Gastroesophageal sphincter (tissue), 4 donors: ENCODE measurements around the gene SDS. TPM values are rescaled to one million over a fixed set of nuclear protein-coding genes. Genes with fewer than 3 reads are reported as not detected.
A peak's percentile ranks its signal among the peaks of the same experiment; 100 is the strongest.

Source experiments
- ATAC-seq: fragments of 150-250 bp; one replicate; pipeline ENCODE4 v1.9.1; 2016; ENCODE audit warnings: mild to moderate bottlenecking, moderate library complexity
- H3K27ac ChIP-seq, 4 donors: fragments of 200-600 bp; sonication (generic) in 3 of 4; 1 replicate in 3 of 4; 2 replicates in 1 of 4; pipeline ENCODE4 v1.5.1; 2016 to 2019
- H3K27me3 ChIP-seq: fragments of 200-600 bp; sonication (generic); one replicate; pipeline ENCODE4 v1.5.1; 2019
- H3K36me3 ChIP-seq, 2 donors: fragments of 200-600 bp; sonication (generic); one replicate each; pipeline ENCODE4 v1.5.1; 2019; ENCODE audit warnings: control low read depth in 1 of 2
- H3K4me1 ChIP-seq, 3 donors: fragments of 200-600 bp; sonication (generic); 1 replicate in 2 of 3; 2 replicates in 1 of 3; pipeline ENCODE4 v1.5.1; 2016 to 2019; ENCODE audit warnings: control low read depth in 2 of 3
- H3K4me3 ChIP-seq, 2 donors: fragments of 200-600 bp; sonication (generic); one replicate each; pipeline ENCODE4 v1.5.1; 2019; ENCODE audit warnings: mild to moderate bottlenecking in 1 of 2, moderate library complexity in 1 of 2
- H3K9me3 ChIP-seq, 3 donors: fragments of 200-600 bp; sonication (generic); one replicate each; pipeline ENCODE4 v1.5.1; 2017 to 2019; ENCODE audit warnings: control low read depth in 2 of 3
- EP300 ChIP-seq: sonication (generic); formaldehyde crosslinking; IDR thresholded peaks from one replicate; pipeline ENCODE4 v1.6.1; 2017; ENCODE audit warnings: antibody characterized with exemption, mild to moderate bottlenecking
- POLR2A ChIP-seq, 2 donors: fragments of 450-650 bp; IDR thresholded peaks; one replicate each; pipeline ENCODE4 v1.6.1; 2017; ENCODE audit warnings: antibody characterized with exemption in 2 of 2, mild to moderate bottlenecking in 2 of 2, moderate library complexity in 1 of 2
- POLR2AphosphoS5 ChIP-seq: sonication (generic); formaldehyde crosslinking; IDR thresholded peaks from one replicate; pipeline ENCODE4 v1.6.1; 2017; ENCODE audit warnings: antibody characterized with exemption
- WGBS, 2 donors: methylation state at CpG; one replicate each; pipeline ENCODE4 v1.1.5; 2018; ENCODE audit warnings: low coverage in 1 of 2; 5-methylcytosine and 5-hydroxymethylcytosine counted together
- total RNA-seq, 4 donors: library from RNA; depleted of rRNA; stranded (reverse); fragments of >200 nt; gene quantifications; one replicate each; pipeline ENCODE4 v1.1.0, GENCODE V29; 2016
- TF ChIP-seq, protein P1 (sequence below), 4 experiments: fragments of 200-600 bp in 2 of 4; fragments of 450-650 bp in 2 of 4; sonication (generic) in 1 of 4; IDR thresholded peaks; one replicate each; pipeline ENCODE4 v1.5.1; 2017 to 2019; ENCODE audit warnings: antibody characterized with exemption in 4 of 4, mild to moderate bottlenecking in 2 of 4, moderate library complexity in 2 of 4

Gene SDS
- total RNA-seq, 4 donors from 2014 or later, result 0.39 to 5.5 TPM; not detected in 2

DNA sequence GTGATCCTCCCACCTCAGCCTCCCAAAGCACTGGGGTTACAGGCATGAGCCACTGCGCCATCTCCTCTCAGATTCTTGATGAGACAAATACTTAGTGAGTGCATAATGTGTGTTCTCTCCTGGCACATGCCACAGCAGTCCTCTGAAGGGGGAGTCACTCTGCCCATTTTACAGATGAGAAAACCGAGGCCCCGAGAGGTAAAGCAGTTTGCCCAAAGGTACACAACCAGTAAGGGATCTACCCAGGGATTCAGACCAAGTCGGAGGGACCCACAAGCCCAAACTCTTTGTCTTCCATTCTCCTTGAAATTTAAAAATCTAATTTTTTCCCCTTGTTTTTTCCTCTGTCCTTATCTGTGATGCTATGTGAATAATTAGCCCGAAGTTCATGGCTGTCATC, 39.0 kb downstream of the SDS start:
- Histone ChIP-seq H3K4me3 (no peak overlapping the region), H3K27me3 (no peaks in the 10 kb centered on the region), H3K4me1 (peaks cover 0 to 30% (median 2%) of the 10 kb centered on the region in 3 donors), H3K27ac (no peak overlapping the region), H3K36me3 (peaks cover 0 to 30% of the 10 kb centered on the region in 2 donors), H3K9me3 (no peaks in the 10 kb centered on the region)
- no peak for ATAC-seq
- no peak for TF ChIP-seq POLR2A (IDR thresholded peaks at IDR 0.05)
- TF ChIP-seq POLR2AphosphoS5, result no peak
- TF ChIP-seq, protein P1, sequence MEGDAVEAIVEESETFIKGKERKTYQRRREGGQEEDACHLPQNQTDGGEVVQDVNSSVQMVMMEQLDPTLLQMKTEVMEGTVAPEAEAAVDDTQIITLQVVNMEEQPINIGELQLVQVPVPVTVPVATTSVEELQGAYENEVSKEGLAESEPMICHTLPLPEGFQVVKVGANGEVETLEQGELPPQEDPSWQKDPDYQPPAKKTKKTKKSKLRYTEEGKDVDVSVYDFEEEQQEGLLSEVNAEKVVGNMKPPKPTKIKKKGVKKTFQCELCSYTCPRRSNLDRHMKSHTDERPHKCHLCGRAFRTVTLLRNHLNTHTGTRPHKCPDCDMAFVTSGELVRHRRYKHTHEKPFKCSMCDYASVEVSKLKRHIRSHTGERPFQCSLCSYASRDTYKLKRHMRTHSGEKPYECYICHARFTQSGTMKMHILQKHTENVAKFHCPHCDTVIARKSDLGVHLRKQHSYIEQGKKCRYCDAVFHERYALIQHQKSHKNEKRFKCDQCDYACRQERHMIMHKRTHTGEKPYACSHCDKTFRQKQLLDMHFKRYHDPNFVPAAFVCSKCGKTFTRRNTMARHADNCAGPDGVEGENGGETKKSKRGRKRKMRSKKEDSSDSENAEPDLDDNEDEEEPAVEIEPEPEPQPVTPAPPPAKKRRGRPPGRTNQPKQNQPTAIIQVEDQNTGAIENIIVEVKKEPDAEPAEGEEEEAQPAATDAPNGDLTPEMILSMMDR (IDR thresholded peaks at IDR 0.05), result no peak
- no peak for TF ChIP-seq EP300
- WGBS, 2 donors, result 91 to 95% methylated on average over 3 to 5 of the region's 5 CpGs

DNA sequence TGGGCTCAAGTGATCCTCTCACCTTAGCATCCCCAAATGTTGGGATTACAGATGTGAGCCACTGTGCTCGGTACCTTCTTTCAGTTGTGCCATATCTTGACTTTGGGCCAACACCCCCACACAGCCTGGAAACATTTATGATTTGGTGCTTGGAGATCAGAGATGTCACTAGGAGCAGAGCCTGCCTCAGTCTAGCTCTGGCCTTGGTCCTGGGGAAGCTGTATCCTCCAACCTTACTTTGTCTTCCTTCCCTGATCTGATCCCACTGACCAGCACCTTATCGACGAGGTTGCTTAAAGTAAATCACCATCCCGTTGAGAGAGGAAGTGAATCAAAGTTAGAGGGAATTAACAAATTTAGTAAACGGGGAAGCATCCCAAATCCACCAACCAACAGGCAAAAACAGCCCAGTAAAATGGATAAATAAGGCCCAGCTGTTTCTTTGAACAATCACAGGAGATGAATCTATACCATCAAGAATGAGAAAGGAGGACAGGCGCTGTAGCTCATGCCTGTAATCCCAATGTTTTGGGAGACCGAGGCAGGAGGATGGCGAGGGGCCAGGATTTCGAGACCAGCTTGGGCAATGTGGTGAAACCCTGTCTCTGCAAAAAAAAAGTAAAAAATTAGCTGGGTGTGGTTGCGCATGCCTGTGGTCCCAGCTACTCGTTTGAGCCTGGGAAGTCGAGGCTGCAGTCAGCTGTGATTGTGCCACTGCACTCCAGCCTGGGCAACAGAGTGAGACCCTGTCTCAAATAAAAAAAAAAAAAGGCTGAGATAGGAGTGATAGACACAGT, 41.9 kb downstream of the SDS start:
- Histone ChIP-seq H3K4me1 (peaks cover 0 to 44% (median 2%) of the 10 kb centered on the region in 3 donors), H3K27me3 (no peaks in the 10 kb centered on the region), H3K9me3 (no peaks in the 10 kb centered on the region), H3K27ac (peak overlapping the region in 1 of 4 donors; percentile 19), H3K4me3 (no peak overlapping the region), H3K36me3 (peaks cover 0 to 19% of the 10 kb centered on the region in 2 donors)
- ATAC-seq, result no peak
- TF ChIP-seq POLR2AphosphoS5 (no peak), POLR2A (IDR thresholded peaks at IDR 0.05) (no peak), EP300 (no peak)
- TF ChIP-seq, protein P1 (IDR thresholded peaks at IDR 0.05), result no peak
- WGBS, 2 donors, result 60 to 65% methylated on average over 4 to 10 of the region's 12 CpGs

DNA sequence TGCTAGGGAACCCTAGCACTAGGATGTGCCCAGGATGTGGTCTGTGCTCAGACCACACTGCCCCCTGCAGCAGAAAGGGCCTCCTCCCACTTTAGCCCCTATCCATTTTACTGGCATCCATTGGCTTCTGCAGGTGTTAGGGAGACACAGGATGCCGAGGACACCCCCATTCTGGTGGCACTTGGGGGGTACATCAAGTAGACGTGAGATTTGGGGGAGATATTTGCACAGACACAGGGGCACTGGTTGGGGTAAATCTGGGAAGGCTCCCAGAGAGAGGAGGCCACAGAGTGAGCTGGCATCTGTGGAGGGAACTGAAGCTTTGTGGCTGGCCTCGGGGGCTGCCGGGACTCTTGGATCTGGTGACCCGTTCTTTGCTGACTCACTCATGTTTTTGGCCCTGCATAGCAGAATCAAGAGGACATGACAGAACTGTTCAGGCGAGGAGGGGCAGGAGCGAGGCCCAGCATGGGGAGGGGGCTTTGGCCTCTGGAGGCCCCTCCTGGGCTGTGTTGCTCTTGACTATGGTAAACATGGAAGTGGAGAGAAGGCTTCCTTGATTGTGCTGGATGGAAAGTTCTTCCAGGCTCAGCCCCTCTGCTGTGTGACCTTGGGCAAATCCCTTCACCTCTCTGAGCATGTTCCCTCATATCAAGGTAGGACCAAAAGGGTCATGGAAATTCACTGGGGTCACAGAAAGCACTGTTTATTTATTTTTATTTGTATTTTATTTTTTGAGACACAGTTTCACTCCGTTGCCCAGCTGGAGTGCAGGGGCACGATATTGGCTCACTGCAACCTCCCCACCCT, 43.5 kb downstream of the SDS start:
- Histone ChIP-seq H3K27ac (peak overlapping the region in 3 of 4 donors; percentile 90 to 92 (median 91)), H3K27me3 (no peaks in the 10 kb centered on the region), H3K9me3 (no peaks in the 10 kb centered on the region), H3K4me1 (peaks cover 0 to 39% (median 2%) of the 10 kb centered on the region in 3 donors), H3K36me3 (peaks cover 0 to 13% of the 10 kb centered on the region in 2 donors), H3K4me3 (peak overlapping the region in 1 of 2 donors; percentile 89)
- WGBS, 2 donors, result 71 to 73% methylated on average over 4 to 8 of the region's 9 CpGs
- TF ChIP-seq EP300, result no peak
- no peak for TF ChIP-seq POLR2A (IDR thresholded peaks at IDR 0.05)
- TF ChIP-seq, protein P1 (IDR thresholded peaks at IDR 0.05), result no peak
- no peak for TF ChIP-seq POLR2AphosphoS5
- no peak for ATAC-seq

DNA sequence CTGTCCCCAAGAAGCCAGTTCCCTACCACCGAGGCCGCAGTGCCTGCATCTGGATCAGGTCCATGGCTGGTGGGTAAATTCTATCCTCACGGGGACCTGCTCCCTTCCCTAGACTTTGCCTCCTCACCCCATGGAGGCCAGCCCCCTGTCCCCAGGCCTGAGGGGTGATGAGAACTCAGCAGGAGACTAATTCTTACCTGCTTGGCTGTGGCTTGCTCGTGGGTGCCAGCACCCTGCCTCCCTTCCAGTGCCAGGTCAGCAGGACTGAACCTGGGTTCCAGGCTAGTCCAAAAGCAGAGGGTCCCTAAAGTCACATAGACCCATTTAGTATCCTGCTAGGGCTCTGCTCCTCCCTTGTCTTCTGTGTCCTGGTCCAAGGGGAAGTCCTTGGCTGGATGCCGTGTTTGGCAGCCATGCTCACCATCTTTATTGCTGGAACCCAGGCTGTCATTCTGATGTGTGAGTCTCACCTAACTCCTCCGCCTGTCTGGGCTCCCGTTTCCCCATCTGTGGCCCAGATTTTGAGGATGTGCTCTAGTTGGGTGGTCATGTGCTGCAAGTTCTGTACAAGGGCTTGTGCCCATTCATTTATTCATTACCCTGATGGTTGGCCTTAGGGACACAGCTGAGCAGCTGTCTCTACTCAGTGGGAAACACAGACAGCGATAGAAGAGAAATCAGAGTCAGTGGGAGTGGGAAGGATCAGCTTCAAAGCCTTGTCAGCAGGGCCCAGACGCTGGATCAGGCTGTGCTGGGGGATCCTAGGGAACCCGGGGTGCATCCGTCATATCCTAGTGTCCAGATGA, 44.4 kb downstream of the SDS start:
- peaks cover 0 to 39% (median 2%) of the 10 kb centered on the region in 3 donors for H3K4me1 ChIP-seq
- H3K36me3 ChIP-seq, result peaks cover 0 to 7% of the 10 kb centered on the region in 2 donors
- no peaks in the 10 kb centered on the region for H3K9me3 ChIP-seq
- ATAC-seq, result no peak
- peak overlapping the region; percentile 68 to 92 (median 90) for H3K27ac ChIP-seq
- TF ChIP-seq, protein P1 (IDR thresholded peaks at IDR 0.05), result no peak
- TF ChIP-seq POLR2AphosphoS5 (no peak), EP300 (no peak), POLR2A (IDR thresholded peaks at IDR 0.05) (no peak)
- 20 to 31% methylated on average over 5 to 7 of the region's 11 CpGs for WGBS, 2 donors
- H3K27me3 ChIP-seq, result peaks cover 1% of the 10 kb centered on the region
- H3K4me3 ChIP-seq, result peak overlapping the region; percentile 67 to 89
